ENCODE measurements around the gene TSPAN6. TPM values are rescaled to one million over a fixed set of nuclear protein-coding genes. Genes with fewer than 3 reads are reported as not detected.

The TSPAN6 gene, protein sequence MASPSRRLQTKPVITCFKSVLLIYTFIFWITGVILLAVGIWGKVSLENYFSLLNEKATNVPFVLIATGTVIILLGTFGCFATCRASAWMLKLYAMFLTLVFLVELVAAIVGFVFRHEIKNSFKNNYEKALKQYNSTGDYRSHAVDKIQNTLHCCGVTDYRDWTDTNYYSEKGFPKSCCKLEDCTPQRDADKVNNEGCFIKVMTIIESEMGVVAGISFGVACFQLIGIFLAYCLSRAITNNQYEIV
- total RNA-seq: 36.6 and 84.3 TPM in 2 replicates

GRCh38 chrX:100636321-100636991 is at the start of gene TSPAN6:
Gene TSPAN6, minus strand, starts transcription at chrX:100636806. Its CDS starts 112 bp downstream, at chrX:100636694.

DNA sequence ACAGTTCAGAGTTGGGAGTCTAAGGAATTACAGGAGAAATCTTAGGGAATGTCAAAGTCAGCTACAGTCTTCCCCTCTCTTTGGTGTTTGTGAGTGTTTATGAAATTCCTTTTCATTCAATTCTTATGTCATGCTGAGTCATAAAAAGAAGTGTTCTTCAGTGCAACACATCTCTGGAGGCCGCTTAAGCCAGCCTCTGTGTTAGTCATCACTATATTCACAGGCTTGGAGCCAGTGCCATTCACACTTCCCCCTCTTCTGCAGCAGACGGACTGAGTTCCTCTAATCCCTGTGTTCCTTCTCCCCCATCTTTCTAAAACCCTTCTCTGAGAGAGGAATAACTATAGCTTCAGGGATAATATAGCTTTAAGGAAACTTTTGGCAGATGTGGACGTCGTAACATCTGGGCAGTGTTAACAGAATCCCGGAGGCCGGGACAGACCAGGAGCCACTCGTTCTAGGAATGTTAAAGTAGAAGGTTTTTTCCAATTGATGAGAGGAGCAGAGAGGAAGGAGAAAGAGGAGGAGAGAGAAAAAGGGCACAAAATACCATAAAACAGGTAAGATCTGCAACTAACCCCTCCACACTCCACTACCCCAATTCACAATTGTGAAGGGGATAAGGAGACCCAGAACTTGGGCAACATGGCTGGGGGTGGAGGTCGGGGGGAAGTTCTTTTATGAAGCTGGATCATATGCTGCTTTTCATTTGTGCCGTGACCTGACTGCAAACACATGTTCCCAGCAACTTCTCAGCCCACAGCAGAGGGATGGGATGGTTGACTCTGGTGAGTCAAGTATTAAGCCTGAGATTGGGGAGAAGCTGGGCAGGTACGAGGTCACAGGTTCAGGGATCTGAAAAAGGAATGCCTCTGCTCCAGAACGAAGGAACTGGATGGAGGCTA is 7.6 kb upstream of the TSPAN6 start, which contains the start of gene SRPX2:
TSS of gene SRPX2 (plus strand) at position 244 of the 905 bp plus-strand sequence. CDS start 2,124 bp downstream, outside the sequence.

DNA sequence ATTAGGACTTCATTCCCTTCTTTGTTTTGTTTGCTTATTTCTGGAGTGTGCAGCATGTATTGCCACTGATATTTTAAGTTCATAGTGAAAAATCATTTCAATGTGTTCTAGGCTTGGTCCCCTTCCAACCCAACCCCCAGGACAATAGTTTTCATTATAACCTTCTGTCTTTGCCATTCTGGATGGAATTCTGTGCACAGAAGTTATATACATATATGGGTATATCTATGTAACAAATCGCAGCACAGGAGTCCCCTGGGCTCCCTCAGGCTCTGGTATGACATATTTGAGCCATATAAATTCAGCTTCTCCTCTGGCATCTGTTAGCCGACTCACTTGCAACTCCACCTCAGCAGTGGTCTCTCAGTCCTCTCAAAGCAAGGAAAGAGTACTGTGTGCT is 52.0 kb downstream of the TSPAN6 start, which contains the start of gene TNMD:
TSS of gene TNMD (plus strand) at position 326 of the 400 bp plus-strand sequence. CDS start 83 bp downstream, outside the sequence.

Other genes with a start within 250 kb of the TSPAN6 start
- gene PCDH19, start 226.5 kb downstream of the TSPAN6 start, total RNA-seq: 0.69 and 1.2 TPM in 2 replicates
- not detected in 2 replicates for gene TNMD, start 51.9 kb downstream of the TSPAN6 start, total RNA-seq
- gene SRPX2, start 7.4 kb upstream of the TSPAN6 start, total RNA-seq: 122 and 176 TPM in 2 replicates
- gene SYTL4, start 95.3 kb upstream of the TSPAN6 start, total RNA-seq: 6.7 and 35.9 TPM in 2 replicates
- gene CSTF2, start 183.6 kb upstream of the TSPAN6 start, total RNA-seq: 14.8 and 22.7 TPM in 2 replicates
- gene NOX1, start 237.6 kb upstream of the TSPAN6 start, total RNA-seq: not detected in 2 replicates

Data from smooth muscle cell of the umbilical artery (primary cell).